Skeletal muscle cell (primary cell): ENCODE results near the gene PLS3.

ENCODE experiments used
- DNase-seq: peaks from one replicate; pipeline ENCODE4 v3.0.0-alpha.2; 2010; ENCODE audit warnings: low read depth
- H3K4me3 ChIP-seq: 2 replicates; pipeline ENCODE4 v1.5.1; 2011; ENCODE audit warnings: low read depth, mild to moderate bottlenecking, control low read depth, low read length, moderate library complexity

Gene PLS3

GRCh38 chrX:115564243-115564642, 3.3 kb downstream of the PLS3 start:
- no peak for DNase-seq
- no peak overlapping the region for H3K4me3 ChIP-seq

GRCh38 chrX:115565888-115566287, 4.9 kb downstream of the PLS3 start:
- H3K4me3 ChIP-seq = no peak overlapping the region
- DNase-seq = no peak

GRCh38 chrX:115571712-115572111, 10.7 kb downstream of the PLS3 start:
- DNase-seq = no peak
- H3K4me3 ChIP-seq = no peak overlapping the region

- H3K4me3 ChIP-seq = no peak overlapping the region
- DNase-seq = no peak
Measured at GRCh38 chrX:115573185-115573584, 12.2 kb downstream of the PLS3 start.

GRCh38 chrX:115576676-115577075, 15.7 kb downstream of the PLS3 start:
- no peak overlapping the region for H3K4me3 ChIP-seq
- DNase-seq = no peak

- no peak overlapping the region for H3K4me3 ChIP-seq
- DNase-seq = no peak
Measured at GRCh38 chrX:115579327-115579726, 18.4 kb downstream of the PLS3 start.

GRCh38 chrX:115579786-115580294, 18.9 kb downstream of the PLS3 start:
- H3K4me3 ChIP-seq = no peak overlapping the region
- DNase-seq = no peak

GRCh38 chrX:115581759-115582615, 21.0 kb downstream of the PLS3 start:
- no peak for DNase-seq

GRCh38 chrX:115582616-115583495, 21.9 kb downstream of the PLS3 start:
- H3K4me3 ChIP-seq = no peak overlapping the region

More at GRCh38 chrX:115581759-115582615, 21.0 kb downstream of the PLS3 start:
- no peak overlapping the region for H3K4me3 ChIP-seq

GRCh38 chrX:115583496-115584004, 22.6 kb downstream of the PLS3 start:
- no peak for DNase-seq
- no peak overlapping the region for H3K4me3 ChIP-seq

More at GRCh38 chrX:115582616-115583495, 21.9 kb downstream of the PLS3 start:
- no peak for DNase-seq

GRCh38 chrX:115584696-115585095, 23.7 kb downstream of the PLS3 start:
- no peak for DNase-seq
- no peak overlapping the region for H3K4me3 ChIP-seq

GRCh38 chrX:115588179-115588578, 27.2 kb downstream of the PLS3 start:
- no peak for DNase-seq

GRCh38 chrX:115589419-115589818, 28.4 kb downstream of the PLS3 start:
- no peak for DNase-seq
- H3K4me3 ChIP-seq = no peak overlapping the region

More at GRCh38 chrX:115588179-115588578, 27.2 kb downstream of the PLS3 start:
- H3K4me3 ChIP-seq = no peak overlapping the region

- H3K4me3 ChIP-seq = no peak overlapping the region
- DNase-seq = no peak
Measured at GRCh38 chrX:115591420-115591819, 30.4 kb downstream of the PLS3 start.

- H3K4me3 ChIP-seq = no peak overlapping the region
- no peak for DNase-seq
Measured at GRCh38 chrX:115591856-115592842, 31.2 kb downstream of the PLS3 start.

GRCh38 chrX:115592997-115593734, 32.2 kb downstream of the PLS3 start:
- H3K4me3 ChIP-seq = peak overlapping the region; percentile 35
- no peak for DNase-seq

GRCh38 chrX:115595049-115595448, 34.1 kb downstream of the PLS3 start:
- no peak for DNase-seq
- peak overlapping the region; percentile 35 for H3K4me3 ChIP-seq

GRCh38 chrX:115598556-115598955, 37.6 kb downstream of the PLS3 start:
- no peak for DNase-seq
- no peak overlapping the region for H3K4me3 ChIP-seq
